Daoy (cell line): ENCODE data around the gene RAD51B. TPM values are rescaled to one million over a fixed set of nuclear protein-coding genes. Genes with fewer than 3 reads are reported as not detected.

Experiments used
- DNase-seq: peaks from one replicate; pipeline ENCODE4 v3.0.0-alpha.2; 2015; ENCODE audit warnings: low read depth
- total RNA-seq: library from RNA; depleted of rRNA; stranded (reverse); fragments of >200 nt; shearing (Covaris generic); gene quantifications from 2 replicates; pipeline ENCODE4 v1.2.3, GENCODE V29; 2014

The RAD51B gene
- total RNA-seq, 1 experiment from 2014 or later = 15.8 TPM

- peak; percentile 31 for DNase-seq
Observed at GRCh38 chr14:68718023-68718990, 898.7 kb downstream of the RAD51B start.

DNA sequence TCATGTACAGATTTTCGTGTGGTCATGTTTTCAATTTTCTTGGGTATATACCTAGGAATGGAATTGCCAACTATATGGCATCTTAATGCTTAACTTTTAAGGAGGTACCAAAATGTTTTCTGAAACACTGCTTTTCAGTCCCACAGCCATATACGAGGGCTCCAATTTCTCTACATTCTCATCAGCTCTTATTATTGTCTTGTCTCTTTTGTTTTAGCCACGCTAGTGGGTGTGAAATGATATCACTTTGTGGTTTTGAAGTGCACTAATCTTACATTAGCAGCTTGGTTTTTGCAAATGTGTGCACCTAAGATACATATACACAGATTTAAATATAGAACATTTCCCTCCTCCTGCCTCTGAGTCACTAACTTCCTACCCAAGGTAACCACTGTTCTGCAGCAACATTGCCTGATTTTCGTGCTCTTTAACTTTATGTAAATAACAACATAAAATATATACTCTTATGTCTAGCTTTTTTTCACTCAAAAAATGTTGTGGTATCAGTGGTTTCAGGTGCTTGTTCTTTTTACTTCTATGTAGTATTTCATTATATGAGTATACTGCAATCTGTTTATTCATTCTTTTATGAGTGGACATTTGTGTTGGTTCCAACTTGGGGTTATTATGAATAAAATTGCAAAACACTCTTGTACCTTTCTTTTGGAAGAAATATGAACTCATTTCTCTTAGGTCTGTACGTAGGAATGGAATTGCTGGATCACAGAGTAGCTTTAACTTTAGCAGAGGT, 900.2 kb downstream of the RAD51B start:
- no peak for DNase-seq

DNA sequence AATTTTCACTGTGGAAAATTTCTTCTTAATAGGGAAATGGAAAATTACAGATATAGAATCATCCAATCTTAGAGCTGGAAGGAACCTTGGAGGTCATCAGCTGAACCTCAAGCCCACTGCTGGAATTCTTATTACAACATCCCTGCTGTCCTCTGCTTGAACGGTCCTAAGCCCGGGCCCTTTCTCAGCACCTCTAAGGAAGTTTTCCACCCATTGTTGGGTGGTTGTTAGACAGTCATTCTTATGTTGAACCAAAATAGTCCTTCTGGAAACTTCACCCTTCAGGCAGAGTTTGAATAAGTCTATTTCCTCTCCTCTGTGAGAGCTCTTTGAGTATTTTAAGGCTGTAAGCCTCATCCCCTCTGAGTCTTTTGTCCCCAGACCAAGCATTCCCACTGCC, 902.6 kb downstream of the RAD51B start:
- DNase-seq = no peak

- no peak for DNase-seq
Observed at GRCh38 chr14:68722968-68723566, 903.5 kb downstream of the RAD51B start.

DNA sequence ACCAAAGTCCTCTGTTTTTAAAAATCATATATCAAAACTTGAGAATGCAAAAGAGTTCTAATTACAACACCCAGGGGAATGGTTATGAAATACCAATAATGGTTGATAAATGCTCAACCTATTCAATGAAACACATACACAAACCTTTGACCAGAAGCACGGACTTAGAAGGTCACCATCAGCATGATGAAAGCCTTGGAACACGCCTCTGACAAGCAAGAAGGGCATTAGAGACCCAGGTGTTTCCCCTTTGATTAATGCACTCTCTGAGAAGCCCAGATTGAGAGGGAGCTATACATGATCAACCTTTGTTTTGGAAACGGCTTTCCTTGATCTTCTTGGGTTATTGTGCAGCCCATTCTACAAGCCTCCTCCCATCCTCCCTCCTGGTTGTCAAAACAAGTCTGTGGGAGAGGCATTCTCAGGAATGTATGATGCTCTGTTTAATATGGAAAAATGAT, 904.3 kb downstream of the RAD51B start:
- DNase-seq = no peak

- DNase-seq = no peak
Observed at GRCh38 chr14:68724914-68725313, 905.3 kb downstream of the RAD51B start.

DNA sequence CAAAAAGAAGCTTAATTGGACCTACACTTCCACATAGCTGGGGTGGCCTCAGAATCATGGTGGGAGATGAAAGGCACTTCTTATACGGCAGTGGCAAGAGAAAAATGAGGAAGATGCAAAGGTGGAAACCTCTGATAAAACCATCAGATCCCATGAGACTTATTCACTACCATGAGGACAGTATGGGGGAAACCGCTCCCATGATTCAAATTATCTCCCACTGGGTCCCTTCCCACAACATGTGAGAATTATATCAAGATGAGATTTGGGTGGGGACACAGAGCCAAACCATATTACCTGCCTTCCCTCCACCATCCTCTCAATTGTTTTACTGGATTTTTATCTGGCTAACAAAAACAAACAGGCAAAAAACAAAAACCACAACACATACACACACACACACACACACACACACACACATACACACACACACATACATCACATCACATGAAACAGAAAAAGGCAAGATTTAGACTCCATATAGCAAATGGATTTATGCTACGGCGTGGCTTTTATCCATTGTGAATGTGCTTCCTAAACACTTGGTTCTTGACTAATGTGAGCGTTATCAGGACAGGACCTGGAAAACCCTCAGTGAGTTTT, 906.6 kb downstream of the RAD51B start:
- DNase-seq = no peak

DNA sequence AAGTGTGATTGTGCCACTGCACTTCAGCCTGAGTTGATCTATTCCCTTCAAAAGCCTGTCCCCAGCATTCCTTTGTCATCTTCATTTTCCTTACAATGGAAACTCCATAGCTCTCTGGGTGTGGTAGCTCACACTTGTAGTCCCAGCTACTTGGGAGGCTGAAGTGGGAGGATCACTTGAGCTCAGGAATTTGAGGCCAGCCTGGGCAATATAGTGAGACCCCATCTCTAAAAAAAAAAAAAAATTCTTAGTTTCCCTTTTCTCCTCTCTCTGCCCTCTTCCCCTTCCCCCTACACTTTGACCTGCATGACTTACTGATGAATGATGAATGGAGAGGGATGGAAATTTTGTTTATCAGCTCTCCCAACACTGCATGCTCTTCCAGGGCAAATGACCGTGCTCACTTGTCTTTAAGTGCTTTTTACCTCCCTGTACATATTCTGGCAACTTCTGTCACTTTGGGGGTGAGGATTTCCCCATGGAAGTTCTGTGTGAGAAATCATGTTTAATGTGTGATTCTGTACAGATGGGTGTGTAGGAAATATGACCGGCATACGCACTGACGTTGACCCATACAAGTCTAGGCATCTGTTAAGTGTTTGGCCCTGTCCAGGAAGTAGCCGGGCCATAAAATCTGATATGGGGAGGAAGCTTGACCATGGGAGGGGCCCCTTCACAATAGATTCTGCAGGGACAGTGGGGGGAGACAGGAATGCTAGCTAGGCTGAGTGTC, 907.9 kb downstream of the RAD51B start:
- DNase-seq = no peak

GRCh38 chr14:68728342-68729106, 908.9 kb downstream of the RAD51B start:
- no peak for DNase-seq

- no peak for DNase-seq
Observed at GRCh38 chr14:68729556-68729955, 910.0 kb downstream of the RAD51B start.

- no peak for DNase-seq
Observed at GRCh38 chr14:68730348-68730747, 910.8 kb downstream of the RAD51B start.

- no peak for DNase-seq
Observed at GRCh38 chr14:68730811-68731425, 911.3 kb downstream of the RAD51B start.

GRCh38 chr14:68733086-68733914, 913.7 kb downstream of the RAD51B start:
- no peak for DNase-seq

DNA sequence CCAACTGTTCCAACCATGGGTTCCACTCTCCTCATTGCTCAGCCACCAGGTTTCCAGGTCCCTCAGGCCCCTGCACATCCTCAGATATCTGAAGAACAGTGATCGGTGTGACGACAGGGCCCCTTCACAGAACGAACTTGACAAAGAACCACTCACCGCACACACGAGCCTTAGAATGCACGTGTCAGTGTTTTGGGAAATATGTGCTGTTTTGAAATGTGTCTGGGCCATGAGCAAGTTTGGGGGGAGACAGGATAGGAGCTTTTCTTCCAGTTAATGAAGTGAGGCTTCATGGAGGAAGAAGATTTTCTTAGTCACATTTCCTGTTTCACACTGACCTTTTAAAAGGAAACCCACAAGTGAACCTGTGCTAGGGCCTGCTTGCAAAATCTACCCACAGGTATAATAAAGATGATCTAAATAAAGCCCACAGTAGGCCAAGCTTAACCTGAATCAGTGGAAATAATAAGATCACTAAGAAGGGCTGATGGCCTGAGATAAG, 914.7 kb downstream of the RAD51B start:
- no peak for DNase-seq

GRCh38 chr14:68735856-68736255, 916.3 kb downstream of the RAD51B start:
- no peak for DNase-seq

GRCh38 chr14:68736471-68736871, 916.9 kb downstream of the RAD51B start:
- no peak for DNase-seq

- DNase-seq = no peak
Observed at GRCh38 chr14:68737086-68737485, 917.5 kb downstream of the RAD51B start.

DNA sequence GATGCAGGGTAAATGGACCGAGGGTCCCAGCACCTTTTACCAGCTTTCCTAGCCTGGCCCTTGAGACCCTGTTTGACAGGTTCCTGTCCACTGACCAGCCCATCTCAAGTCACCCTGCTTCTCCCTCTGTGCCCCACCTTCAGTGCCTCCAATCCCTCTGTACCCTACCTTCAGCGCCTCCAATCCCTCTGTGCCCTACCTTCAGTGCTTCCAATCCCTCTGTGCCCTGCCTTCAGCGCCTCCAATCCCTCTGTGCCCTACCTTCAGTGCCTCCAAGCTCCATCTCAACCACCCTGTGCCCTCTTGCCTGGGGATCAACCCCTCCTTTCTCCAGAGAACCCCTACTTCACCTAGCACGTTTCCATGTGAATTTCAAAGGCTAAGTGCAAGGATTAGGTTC, 919.0 kb downstream of the RAD51B start:
- DNase-seq = no peak

GRCh38 chr14:68739701-68740100, 920.1 kb downstream of the RAD51B start:
- DNase-seq = no peak
